Lower lobe of right lung (tissue), 2 donors: Measurements from ENCODE around the gene MAFF. TPM values are rescaled to one million over a fixed set of nuclear protein-coding genes. Genes with fewer than 3 reads are reported as not detected.

Experiments
- ATAC-seq, 2 donors: fragments of 200-7000 bp; cut with Tn5 transposase; one replicate each; pipeline ENCODE4 v1.9.1; 2020 to 2022; ENCODE audit warnings: mild to moderate bottlenecking in 2 of 2, moderate library complexity in 2 of 2
- DNase-seq: peaks from one replicate; pipeline ENCODE4 v3.0.0-alpha.2; 2020
- H3K27ac ChIP-seq: fragments of 200-600 bp; one replicate; pipeline ENCODE4 v1.8.0; 2022
- H3K27me3 ChIP-seq: fragments of 200-600 bp; one replicate; pipeline ENCODE4 v1.8.0; 2022; ENCODE audit warnings: low read depth
- H3K36me3 ChIP-seq: fragments of 200-600 bp; one replicate; pipeline ENCODE4 v1.8.0; 2022; ENCODE audit warnings: mild to moderate bottlenecking
- H3K4me1 ChIP-seq: fragments of 200-600 bp; one replicate; pipeline ENCODE4 v1.8.0; 2022
- H3K4me3 ChIP-seq: fragments of 200-600 bp; one replicate; pipeline ENCODE4 v1.8.0; 2022; ENCODE audit warnings: mild to moderate bottlenecking
- H3K9me3 ChIP-seq: fragments of 200-600 bp; one replicate; pipeline ENCODE4 v1.8.0; 2022
- intact Hi-C: fragments of 100-400 bp; cut with DNase I; formaldehyde crosslinking; loops from one replicate; pipeline ENCODE4 v1.11.0; 2022
- total RNA-seq: library from RNA; stranded (reverse); fragmentation: NEBNext Ultra II Directional; extraction: Animal tissue kit (Norgen Biotek cat#: 25700); gene quantifications from one replicate; pipeline ENCODE4 v1.2.1, GENCODE V29; 2021
- TF ChIP-seq, protein P1 (sequence below): fragments of 200-600 bp; IDR thresholded peaks from one replicate; pipeline ENCODE4 v1.8.0; 2022; ENCODE audit warnings: antibody characterized with exemption, mild to moderate bottlenecking
- donor health status: DM: no; HTN: yes; CAD: no; lungs with severe emphysema.

The MAFF gene
- total RNA-seq, 1 donor from 2014 or later, result 41.3 TPM

DNA sequence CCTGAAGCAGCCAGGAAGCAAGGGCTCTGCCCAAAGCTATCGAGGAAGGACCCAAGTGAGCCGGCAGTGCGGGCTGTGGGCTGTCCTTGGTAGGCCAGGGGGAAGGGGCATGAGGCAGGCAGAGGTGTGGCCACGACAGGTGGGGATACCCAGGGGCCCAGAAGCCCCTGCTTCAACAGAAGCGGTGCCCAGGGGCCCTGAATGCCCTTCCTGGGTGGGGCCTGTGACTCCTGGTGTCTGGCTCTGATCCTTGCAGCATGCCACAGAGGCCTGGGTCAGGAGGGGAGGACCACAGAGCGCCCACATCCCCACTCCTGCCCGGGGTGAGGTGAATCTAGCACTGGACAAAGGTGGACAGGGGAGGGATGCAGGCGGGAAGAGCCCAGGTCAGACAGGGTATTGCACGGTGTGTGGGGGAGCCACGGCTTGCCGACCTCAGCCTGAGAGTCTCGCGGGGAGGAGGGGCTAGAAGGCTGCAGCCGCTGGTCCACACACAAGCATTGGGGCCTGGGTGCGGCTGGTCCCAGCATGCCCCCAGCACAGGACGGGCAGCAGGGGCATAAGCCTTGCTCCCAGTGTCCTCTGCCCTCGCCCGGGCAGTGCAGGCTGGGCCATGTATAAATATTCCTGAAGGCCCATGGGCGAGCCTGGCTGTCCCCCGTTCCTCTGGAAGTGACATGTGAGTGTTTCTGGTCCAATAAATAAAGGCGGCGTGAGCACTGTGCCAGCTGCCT is 19.0 kb downstream of the MAFF start:
- Histone ChIP-seq H3K27me3 (no peaks in the 10 kb centered on the region), H3K27ac (peak overlapping the region; percentile 85), H3K4me3 (no peak overlapping the region), H3K36me3 (peaks cover 48% of the 10 kb centered on the region), H3K9me3 (no peaks in the 10 kb centered on the region), H3K4me1 (peaks cover 49% of the 10 kb centered on the region)
- ATAC-seq (no peak), DNase-seq (no peak)
- TF ChIP-seq, protein P1, sequence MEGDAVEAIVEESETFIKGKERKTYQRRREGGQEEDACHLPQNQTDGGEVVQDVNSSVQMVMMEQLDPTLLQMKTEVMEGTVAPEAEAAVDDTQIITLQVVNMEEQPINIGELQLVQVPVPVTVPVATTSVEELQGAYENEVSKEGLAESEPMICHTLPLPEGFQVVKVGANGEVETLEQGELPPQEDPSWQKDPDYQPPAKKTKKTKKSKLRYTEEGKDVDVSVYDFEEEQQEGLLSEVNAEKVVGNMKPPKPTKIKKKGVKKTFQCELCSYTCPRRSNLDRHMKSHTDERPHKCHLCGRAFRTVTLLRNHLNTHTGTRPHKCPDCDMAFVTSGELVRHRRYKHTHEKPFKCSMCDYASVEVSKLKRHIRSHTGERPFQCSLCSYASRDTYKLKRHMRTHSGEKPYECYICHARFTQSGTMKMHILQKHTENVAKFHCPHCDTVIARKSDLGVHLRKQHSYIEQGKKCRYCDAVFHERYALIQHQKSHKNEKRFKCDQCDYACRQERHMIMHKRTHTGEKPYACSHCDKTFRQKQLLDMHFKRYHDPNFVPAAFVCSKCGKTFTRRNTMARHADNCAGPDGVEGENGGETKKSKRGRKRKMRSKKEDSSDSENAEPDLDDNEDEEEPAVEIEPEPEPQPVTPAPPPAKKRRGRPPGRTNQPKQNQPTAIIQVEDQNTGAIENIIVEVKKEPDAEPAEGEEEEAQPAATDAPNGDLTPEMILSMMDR, result no peak
- intact Hi-C loops, result no loop called here

GRCh38 chr22:38221407-38221806 is 19.6 kb downstream of the MAFF start:
- H3K36me3 ChIP-seq, result peaks cover 54% of the 10 kb centered on the region
- H3K4me3 ChIP-seq, result no peak overlapping the region
- intact Hi-C loops, result no loop called here
- no peaks in the 10 kb centered on the region for H3K9me3 ChIP-seq
- TF ChIP-seq, protein P1, result no peak
- no peaks in the 10 kb centered on the region for H3K27me3 ChIP-seq
- ATAC-seq (no peak), DNase-seq (no peak)
- peaks cover 49% of the 10 kb centered on the region for H3K4me1 ChIP-seq
- no peak overlapping the region for H3K27ac ChIP-seq

DNA sequence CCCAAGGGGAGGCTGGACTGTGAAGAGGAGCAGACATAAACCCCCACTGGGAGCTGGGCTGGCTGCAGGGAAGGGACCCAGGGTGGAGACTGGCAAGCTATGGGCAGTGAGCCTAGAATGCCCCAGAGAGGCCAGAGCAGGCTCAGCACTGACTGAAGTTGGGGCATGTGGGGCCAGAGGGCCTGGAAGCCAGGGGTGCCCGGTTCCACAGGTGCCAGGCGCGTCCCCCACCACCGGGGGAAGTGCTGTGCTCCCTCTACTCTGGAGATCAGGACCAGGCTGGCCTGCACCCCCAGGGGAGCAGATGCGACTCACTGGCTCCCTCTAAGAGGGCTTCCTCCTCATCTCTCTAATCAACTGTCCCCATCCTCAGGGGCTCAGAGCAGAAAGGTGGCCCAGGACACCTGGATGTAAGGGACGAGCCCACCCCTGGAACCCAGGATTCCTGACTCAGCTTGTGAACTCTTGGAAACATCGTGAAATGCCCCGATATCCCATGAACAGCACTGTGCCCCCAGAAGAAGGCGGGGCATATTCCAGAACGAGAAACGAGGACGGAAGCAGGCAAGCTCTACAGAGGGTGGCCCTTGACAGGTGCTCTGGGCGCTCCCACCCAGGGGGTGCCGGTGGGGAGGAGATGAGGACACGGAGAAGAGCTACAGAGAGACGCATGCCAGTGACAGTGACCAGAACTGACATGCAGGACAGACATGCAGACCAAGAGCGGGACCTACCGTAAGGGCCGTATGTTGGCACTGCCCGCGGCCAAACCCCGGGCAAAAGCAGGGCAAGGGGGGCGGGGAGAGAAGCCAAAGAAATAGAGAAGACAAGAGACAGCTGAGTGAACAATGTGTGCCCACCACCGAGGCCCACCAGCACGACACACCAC is 20.4 kb downstream of the MAFF start:
- Histone ChIP-seq H3K36me3 (peaks cover 60% of the 10 kb centered on the region), H3K9me3 (no peaks in the 10 kb centered on the region), H3K4me1 (peaks cover 49% of the 10 kb centered on the region), H3K27ac (peak overlapping the region; percentile 58), H3K27me3 (no peaks in the 10 kb centered on the region), H3K4me3 (no peak overlapping the region)
- ATAC-seq (no peak), DNase-seq (no peak)
- intact Hi-C loops, result no loop called here
- TF ChIP-seq, protein P1, result no peak

GRCh38 chr22:38222797-38223119 is 21.0 kb downstream of the MAFF start:
- intact Hi-C loops, result no loop called here
- TF ChIP-seq, protein P1, result no peak
- Histone ChIP-seq H3K36me3 (peaks cover 65% of the 10 kb centered on the region), H3K27ac (peak overlapping the region; percentile 58), H3K4me1 (peaks cover 53% of the 10 kb centered on the region), H3K27me3 (no peaks in the 10 kb centered on the region), H3K9me3 (no peaks in the 10 kb centered on the region), H3K4me3 (no peak overlapping the region)
- DNase-seq (no peak), ATAC-seq (no peak)

DNA sequence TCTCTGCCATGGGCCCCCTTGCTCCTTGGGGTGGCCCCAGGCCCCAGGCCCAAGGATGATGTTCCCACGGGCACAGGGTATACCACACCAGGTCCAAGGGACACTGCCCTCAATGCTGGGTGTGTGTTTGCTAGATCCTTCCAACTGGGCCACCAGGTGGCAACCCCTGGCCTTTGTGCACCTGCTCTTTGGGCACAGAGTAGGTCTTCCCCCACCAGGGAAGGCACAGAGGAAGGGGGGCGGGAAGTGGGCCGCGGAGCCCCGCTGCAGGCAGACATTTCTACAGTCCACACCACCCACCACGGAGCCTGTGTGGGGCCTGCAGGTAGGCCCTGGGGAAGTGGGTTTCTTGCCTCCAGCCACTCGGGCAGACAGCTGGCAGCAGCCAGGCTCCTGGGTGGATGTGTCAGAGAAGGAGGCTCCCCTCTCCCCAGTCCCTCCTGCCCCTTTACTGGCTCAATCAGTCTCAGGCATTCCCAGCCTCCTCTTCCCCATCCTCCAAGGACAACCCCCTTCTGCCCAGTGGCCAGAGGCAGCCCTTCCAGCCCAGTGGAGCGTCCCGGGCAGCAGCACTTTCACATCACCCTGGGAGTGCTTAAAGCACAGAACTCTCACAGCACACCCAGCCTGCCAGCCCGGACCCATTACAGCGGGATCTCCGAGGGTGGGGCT is 21.6 kb downstream of the MAFF start:
- Histone ChIP-seq H3K36me3 (peaks cover 72% of the 10 kb centered on the region), H3K9me3 (no peaks in the 10 kb centered on the region), H3K4me1 (peaks cover 53% of the 10 kb centered on the region), H3K27ac (peak overlapping the region; percentile 58), H3K4me3 (no peak overlapping the region), H3K27me3 (no peaks in the 10 kb centered on the region)
- no peak for ATAC-seq
- no peak for DNase-seq
- intact Hi-C loops, result no loop called here
- TF ChIP-seq, protein P1, result no peak
